Prostate gland (tissue), 2 donors: ENCODE measurements around the gene UBE4B. TPM values are rescaled to one million over a fixed set of nuclear protein-coding genes. Genes with fewer than 3 reads are reported as not detected.

Experiments used
- DNase-seq: peaks from one replicate; pipeline ENCODE4 v3.0.0-alpha.2; 2019; ENCODE audit warnings: low spot score
- H3K27ac ChIP-seq, 2 donors: fragments of 200-600 bp; sonication (generic); 2 replicates each; pipeline ENCODE4 v1.5.1; 2017 to 2019
- H3K27me3 ChIP-seq: fragments of 200-600 bp; sonication (generic); replicated peaks from 2 replicates; pipeline ENCODE4 v1.5.1; 2019; ENCODE audit not compliant: insufficient read depth
- H3K36me3 ChIP-seq, 2 donors: fragments of 200-600 bp; sonication (generic); 1 replicate in 1 of 2; 2 replicates in 1 of 2; pipeline versions ENCODE4 v1.5.1 to v1.8.1; 2017 to 2019
- H3K4me1 ChIP-seq: fragments of 200-600 bp; sonication (generic); replicated peaks from 2 replicates; pipeline ENCODE4 v1.5.1; 2019
- H3K4me3 ChIP-seq, 2 donors: fragments of 200-600 bp; sonication (generic); 2 replicates each; pipeline ENCODE4 v1.5.1; 2017 to 2019
- H3K9me3 ChIP-seq: fragments of 200-600 bp; sonication (generic); 2 replicates; pipeline ENCODE4 v1.5.1; 2017
- POLR2A ChIP-seq: fragments of 450-650 bp; IDR thresholded peaks from one replicate; pipeline ENCODE4 v1.6.1; 2016; ENCODE audit warnings: antibody characterized with exemption, mild to moderate bottlenecking
- POLR2AphosphoS5 ChIP-seq: sonication (generic); formaldehyde crosslinking; IDR thresholded peaks from one replicate; pipeline ENCODE4 v1.6.1; 2017; ENCODE audit warnings: antibody characterized with exemption
- WGBS: methylation state at CpG from one replicate; pipeline ENCODE4 v1.1.5; 2018; 5-methylcytosine and 5-hydroxymethylcytosine counted together
- intact Hi-C: fragments of 100-400 bp; cut with DNase I; formaldehyde crosslinking; loops from one replicate; pipeline ENCODE4 v1.14.2; 2022
- total RNA-seq, 2 donors: library from RNA; depleted of rRNA; stranded (reverse); fragments of >200 nt; gene quantifications; one replicate each; pipeline ENCODE4 v1.1.0, GENCODE V29; 2016
- TF ChIP-seq, protein P1 (sequence below), 4 experiments: fragments of 200-600 bp in 2 of 4; fragments of 450-650 bp in 2 of 4; sonication (generic) in 2 of 4; IDR thresholded peaks; 1 replicate in 3 of 4; 2 replicates in 1 of 4; pipeline ENCODE4 v1.5.1; 2016 to 2019; ENCODE audit warnings: antibody characterized with exemption in 4 of 4, mild to moderate bottlenecking in 2 of 4, moderate library complexity in 2 of 4

The UBE4B gene
- total RNA-seq, 2 donors from 2014 or later: 49.0 to 68.1 TPM

DNA sequence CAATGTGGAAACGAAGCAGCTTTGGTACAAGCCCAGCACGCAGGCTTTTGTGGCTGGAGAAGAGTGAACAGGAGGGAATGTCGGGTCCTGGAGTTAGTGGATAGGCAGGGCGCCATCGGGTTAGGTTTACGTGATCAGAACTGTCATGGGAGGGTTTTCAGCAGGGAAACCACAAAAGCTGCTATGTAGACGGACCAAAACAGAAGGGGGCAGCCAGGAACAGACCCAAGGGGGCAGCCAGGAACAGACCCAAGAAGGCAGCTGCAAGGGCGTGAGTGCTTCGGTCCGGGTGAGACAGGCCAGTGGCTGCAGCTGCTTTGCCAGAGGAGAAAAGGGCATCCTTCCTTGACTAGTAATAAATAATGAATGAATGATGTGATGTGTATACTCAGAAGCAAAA, 100.1 kb downstream of the UBE4B start:
- H3K4me1 ChIP-seq: no peaks in the 10 kb centered on the region
- TF ChIP-seq POLR2A (no peak), POLR2AphosphoS5 (no peak)
- TF ChIP-seq, protein P1, sequence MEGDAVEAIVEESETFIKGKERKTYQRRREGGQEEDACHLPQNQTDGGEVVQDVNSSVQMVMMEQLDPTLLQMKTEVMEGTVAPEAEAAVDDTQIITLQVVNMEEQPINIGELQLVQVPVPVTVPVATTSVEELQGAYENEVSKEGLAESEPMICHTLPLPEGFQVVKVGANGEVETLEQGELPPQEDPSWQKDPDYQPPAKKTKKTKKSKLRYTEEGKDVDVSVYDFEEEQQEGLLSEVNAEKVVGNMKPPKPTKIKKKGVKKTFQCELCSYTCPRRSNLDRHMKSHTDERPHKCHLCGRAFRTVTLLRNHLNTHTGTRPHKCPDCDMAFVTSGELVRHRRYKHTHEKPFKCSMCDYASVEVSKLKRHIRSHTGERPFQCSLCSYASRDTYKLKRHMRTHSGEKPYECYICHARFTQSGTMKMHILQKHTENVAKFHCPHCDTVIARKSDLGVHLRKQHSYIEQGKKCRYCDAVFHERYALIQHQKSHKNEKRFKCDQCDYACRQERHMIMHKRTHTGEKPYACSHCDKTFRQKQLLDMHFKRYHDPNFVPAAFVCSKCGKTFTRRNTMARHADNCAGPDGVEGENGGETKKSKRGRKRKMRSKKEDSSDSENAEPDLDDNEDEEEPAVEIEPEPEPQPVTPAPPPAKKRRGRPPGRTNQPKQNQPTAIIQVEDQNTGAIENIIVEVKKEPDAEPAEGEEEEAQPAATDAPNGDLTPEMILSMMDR (IDR thresholded peaks at IDR 0.05): no peak
- 79% methylated on average over 10 of the region's 10 CpGs for WGBS
- no peak overlapping the region for H3K4me3 ChIP-seq
- no peaks in the 10 kb centered on the region for H3K9me3 ChIP-seq
- H3K27me3 ChIP-seq: no peaks in the 10 kb centered on the region
- no peak for DNase-seq
- peaks cover 8 to 17% of the 10 kb centered on the region in 2 donors for H3K36me3 ChIP-seq
- H3K27ac ChIP-seq: no peak overlapping the region
- intact Hi-C loops: no loop called here

DNA sequence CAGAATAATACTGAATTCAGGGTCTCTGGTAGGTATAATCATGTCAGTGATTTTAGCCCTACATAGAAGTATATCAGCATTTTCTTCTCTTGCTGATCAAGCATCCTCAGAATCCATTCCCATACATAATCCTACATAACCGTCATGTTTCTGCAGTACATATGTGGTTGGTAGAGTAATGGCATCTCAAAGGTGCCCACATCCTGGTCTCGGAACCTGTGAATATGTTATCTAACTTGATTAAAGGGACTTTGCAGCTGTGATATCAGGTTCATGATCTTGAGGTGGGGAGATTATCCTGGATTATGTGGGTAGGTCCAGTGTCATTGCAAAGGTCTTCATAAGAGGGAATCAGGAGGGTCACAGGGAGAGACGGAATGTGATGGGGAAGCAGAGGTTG, 108.2 kb downstream of the UBE4B start:
- 97% methylated on average over 3 of the region's 3 CpGs for WGBS
- Histone ChIP-seq H3K27ac (no peak overlapping the region), H3K9me3 (no peaks in the 10 kb centered on the region), H3K4me1 (no peaks in the 10 kb centered on the region), H3K4me3 (no peak overlapping the region), H3K27me3 (no peaks in the 10 kb centered on the region), H3K36me3 (no peaks in the 10 kb centered on the region)
- intact Hi-C loops: no loop called here
- DNase-seq: no peak
- TF ChIP-seq, protein P1 (IDR thresholded peaks at IDR 0.05): no peak
- TF ChIP-seq POLR2AphosphoS5 (no peak), POLR2A (no peak)

DNA sequence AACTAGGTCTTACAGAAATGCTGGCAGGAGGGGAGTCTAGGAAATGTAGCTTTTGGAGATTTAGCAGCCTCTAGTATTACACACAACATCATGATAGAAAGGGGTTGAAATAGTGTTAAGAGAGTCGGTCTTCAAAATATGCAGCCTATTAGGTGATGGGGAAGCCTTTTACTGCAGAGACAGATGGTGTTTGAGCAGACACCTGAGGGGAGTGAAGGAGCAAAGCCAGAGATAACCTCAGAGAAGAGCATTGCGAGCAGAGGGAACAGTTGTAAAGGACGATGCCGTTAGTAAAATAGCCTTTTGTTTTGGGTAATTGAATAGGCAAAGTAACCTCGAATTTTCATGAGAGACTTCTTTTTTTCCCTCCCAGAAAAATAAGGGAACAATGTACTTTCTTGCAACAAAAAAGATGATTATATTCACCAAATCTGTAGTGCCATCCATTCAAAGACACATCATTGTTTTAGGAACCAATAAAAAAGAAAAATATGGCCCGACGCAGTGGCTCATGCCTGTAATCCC, 111.3 kb downstream of the UBE4B start:
- intact Hi-C loops: no loop called here
- Histone ChIP-seq H3K27me3 (no peaks in the 10 kb centered on the region), H3K27ac (no peak overlapping the region), H3K4me3 (no peak overlapping the region), H3K9me3 (no peaks in the 10 kb centered on the region), H3K36me3 (no peaks in the 10 kb centered on the region), H3K4me1 (no peaks in the 10 kb centered on the region)
- DNase-seq: no peak
- no peak for TF ChIP-seq POLR2AphosphoS5
- TF ChIP-seq POLR2A: no peak
- TF ChIP-seq, protein P1 (IDR thresholded peaks at IDR 0.05): no peak
- 85% methylated on average over 7 of the region's 7 CpGs for WGBS

DNA sequence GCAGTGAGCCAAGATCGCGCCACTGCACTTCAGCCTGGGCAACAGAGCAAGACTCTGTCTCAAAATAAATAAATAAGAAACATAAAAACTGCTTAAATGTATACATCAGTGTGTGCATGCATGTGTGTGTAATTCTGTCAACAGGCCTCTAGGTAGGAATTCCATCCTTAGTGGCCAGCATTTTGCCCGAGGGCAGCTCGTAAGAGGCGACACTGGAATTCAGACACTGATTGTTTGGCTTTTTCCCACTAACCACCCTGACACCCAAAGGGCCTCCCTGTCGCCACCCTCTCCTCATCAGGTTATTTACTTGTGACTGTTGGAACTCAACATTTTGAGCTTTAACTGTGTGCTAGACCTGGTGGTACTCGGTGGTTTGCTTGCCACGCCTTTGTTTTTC, 113.6 kb downstream of the UBE4B start:
- intact Hi-C loops: no loop called here

DNA sequence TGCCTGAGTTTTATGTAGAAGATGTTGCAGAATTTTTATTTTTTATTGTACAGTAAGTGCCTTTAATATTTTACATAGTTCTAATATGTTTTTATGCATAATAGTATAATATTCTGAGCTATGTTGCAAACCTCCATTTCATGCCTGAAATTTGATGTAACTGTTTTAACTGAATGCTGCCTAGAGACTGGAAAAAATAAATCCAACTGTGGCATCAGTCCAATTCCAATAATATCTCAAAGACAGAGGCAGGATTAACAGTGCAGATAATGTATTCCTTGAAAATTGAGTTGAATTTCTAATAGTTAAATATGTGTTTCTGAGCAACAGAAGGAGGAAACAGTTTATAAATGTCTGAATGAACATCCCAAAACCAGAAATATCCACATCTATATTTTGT, 116.5 kb downstream of the UBE4B start:
- Histone ChIP-seq H3K9me3 (no peaks in the 10 kb centered on the region), H3K4me3 (no peak overlapping the region), H3K27me3 (no peaks in the 10 kb centered on the region), H3K36me3 (no peaks in the 10 kb centered on the region), H3K27ac (no peak overlapping the region), H3K4me1 (no peaks in the 10 kb centered on the region)
- no peak for DNase-seq
- TF ChIP-seq POLR2AphosphoS5: no peak
- TF ChIP-seq, protein P1 (IDR thresholded peaks at IDR 0.05): no peak
- no peak for TF ChIP-seq POLR2A
- intact Hi-C loops: no loop called here

More for the DNA sequence above, 113.6 kb downstream of the UBE4B start:
- Histone ChIP-seq H3K27ac (no peak overlapping the region), H3K4me1 (no peaks in the 10 kb centered on the region), H3K36me3 (no peaks in the 10 kb centered on the region), H3K9me3 (no peaks in the 10 kb centered on the region), H3K27me3 (no peaks in the 10 kb centered on the region), H3K4me3 (no peak overlapping the region)
- no peak for DNase-seq
- WGBS: 92% methylated on average over 8 of the region's 8 CpGs
- TF ChIP-seq POLR2AphosphoS5 (no peak), POLR2A (no peak)
- TF ChIP-seq, protein P1 (IDR thresholded peaks at IDR 0.05): no peak
